Calu3 (cell line): ENCODE measurements around the gene TSEN15. TPM values are rescaled to one million over a fixed set of nuclear protein-coding genes. Genes with fewer than 3 reads are reported as not detected.
"Not testable (repeated sequence)": the region's sequence is repeated elsewhere in the genome, so short reads cannot be mapped to it uniquely, and the experiment has no call there.

Experiments
- BruUV-seq: library from RNA; stranded (reverse); fragments of 400-500 nt; replicated peaks from 2 replicates; lab custom pipeline; 2021; lab: Mats Ljungman, UMichigan
- CTCF ChIA-PET: fragments of 300-600 bp; sonication (Branson Sonifier 250); formaldehyde crosslinking; loops from one replicate; lab custom pipeline; 2022; ENCODE audit warnings: antibody characterized with exemption; lab: Charles Lee
- DNase-seq: peaks from one replicate; pipeline ENCODE4 v3.0.0; 2022
- H3K27ac Mint-ChIP-seq: one replicate; pipeline ENCODE4 v1.8.0; 2022; ENCODE audit warnings: mixed read lengths; ENCODE audit not compliant: unreplicated experiment
- H3K27me3 Mint-ChIP-seq: one replicate; pipeline ENCODE4 v1.8.0; 2022; ENCODE audit warnings: mixed read lengths; ENCODE audit not compliant: unreplicated experiment
- H3K36me3 Mint-ChIP-seq: one replicate; pipeline ENCODE4 v1.8.0; 2022; ENCODE audit warnings: mild to moderate bottlenecking, moderate library complexity, mixed read lengths; ENCODE audit not compliant: insufficient read depth, unreplicated experiment
- H3K4me1 Mint-ChIP-seq: one replicate; pipeline ENCODE4 v1.8.0; 2022; ENCODE audit warnings: mild to moderate bottlenecking, low read depth, mixed read lengths; ENCODE audit not compliant: unreplicated experiment
- H3K4me3 Mint-ChIP-seq: one replicate; pipeline ENCODE4 v1.8.0; 2022; ENCODE audit warnings: mild to moderate bottlenecking, low read depth, moderate library complexity, mixed read lengths; ENCODE audit not compliant: unreplicated experiment
- H3K9me3 Mint-ChIP-seq: one replicate; pipeline ENCODE4 v1.8.0; 2022; ENCODE audit warnings: low read depth, mixed read lengths; ENCODE audit not compliant: unreplicated experiment
- CTCF ChIP-seq: fragments of 200-600 bp; IDR thresholded peaks from one replicate; pipeline ENCODE4 v1.8.0; 2022; ENCODE audit warnings: antibody characterized with exemption; ENCODE audit not compliant: unreplicated experiment
- intact Hi-C: fragments of 100-400 bp; cut with micrococcal nuclease; formaldehyde crosslinking; loops from one replicate; pipeline ENCODE4 v1.10.0; 2022; ENCODE audit not compliant: unreplicated experiment
- total RNA-seq: library from RNA; stranded (reverse); gene quantifications from 2 replicates; pipeline ENCODE4 v1.2.3, GENCODE V29; 2022

The TSEN15 gene
- total RNA-seq, 1 experiment from 2014 or later = 62.6 TPM

- H3K4me1 Mint-ChIP-seq = peaks cover 17% of the 10 kb centered on the region
- CTCF ChIA-PET = interaction anchor here (0.7 kb wide), 3 partner anchors 210 to 372 kb away, joined by 3 to 7 read pairs (median 3); no protein-coding TSS in a partner anchor
- H3K27me3 Mint-ChIP-seq = peaks cover 61% of the 10 kb centered on the region
- peaks cover 18% of the 10 kb centered on the region for H3K36me3 Mint-ChIP-seq
- intact Hi-C loops = no loop called here
- BruUV-seq = no TSS peak
- no peak for TF ChIP-seq CTCF
- peak overlapping the region; percentile 75 for H3K4me3 Mint-ChIP-seq
- no peak overlapping the region for H3K27ac Mint-ChIP-seq
- no peaks in the 10 kb centered on the region for H3K9me3 Mint-ChIP-seq
- DNase-seq = no peak
These were observed 13.5 kb upstream of the TSEN15 start for GRCh38 chr1:184037849-184038591.

- Mint-ChIP-seq H3K36me3 (peaks cover 18% of the 10 kb centered on the region), H3K27ac (no peak overlapping the region), H3K4me1 (peaks cover 17% of the 10 kb centered on the region), H3K27me3 (peaks cover 50% of the 10 kb centered on the region), H3K9me3 (no peaks in the 10 kb centered on the region), H3K4me3 (no peak overlapping the region)
- CTCF ChIA-PET = no interaction called here
- DNase-seq = no peak
- intact Hi-C loops = no loop called here
- no TSS peak for BruUV-seq
- TF ChIP-seq CTCF = no peak
These were observed 12.4 kb upstream of the TSEN15 start for GRCh38 chr1:184039126-184039525.

DNA sequence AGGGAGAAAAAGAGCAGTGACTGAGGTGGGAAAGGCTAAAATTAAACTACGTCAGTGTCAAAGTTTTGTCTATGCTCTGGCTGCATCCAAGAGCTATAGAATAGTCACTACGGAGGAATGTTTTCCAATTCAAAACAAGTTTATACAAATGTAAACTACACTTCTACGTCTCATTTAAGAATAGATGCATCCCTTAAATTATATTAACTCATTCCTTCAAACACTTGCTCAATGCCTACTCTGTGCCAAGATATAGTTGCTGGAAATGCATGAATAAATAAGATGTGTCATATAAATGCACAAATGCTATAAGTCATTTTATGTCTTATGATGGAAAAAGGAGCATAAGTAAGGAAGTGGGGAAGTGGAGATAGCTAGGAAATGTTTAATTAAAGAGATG lies 9.8 kb upstream of the TSEN15 start:
- H3K4me1 Mint-ChIP-seq = peaks cover 7% of the 10 kb centered on the region
- CTCF ChIA-PET = interaction anchor here (1.4 kb wide), 1 partner anchor 10 kb away, joined by 3 read pairs; no protein-coding TSS in a partner anchor
- H3K27me3 Mint-ChIP-seq = peaks cover 32% of the 10 kb centered on the region
- H3K27ac Mint-ChIP-seq = no peak overlapping the region
- BruUV-seq = no TSS peak
- peaks cover 10% of the 10 kb centered on the region for H3K36me3 Mint-ChIP-seq
- no peak for TF ChIP-seq CTCF
- no peaks in the 10 kb centered on the region for H3K9me3 Mint-ChIP-seq
- DNase-seq = no peak
- intact Hi-C loops = no loop called here
- H3K4me3 Mint-ChIP-seq = no peak overlapping the region

- H3K4me3 Mint-ChIP-seq, H3K27ac Mint-ChIP-seq, BruUV-seq, H3K36me3 Mint-ChIP-seq, intact Hi-C loops, H3K4me1 Mint-ChIP-seq, H3K9me3 Mint-ChIP-seq, DNase-seq: not testable (repeated sequence)
- peaks cover 22% of the 10 kb centered on the region for H3K27me3 Mint-ChIP-seq
- CTCF ChIA-PET = interaction anchor here (1.5 kb wide), 1 partner anchor 14 kb away, joined by 3 read pairs; no protein-coding TSS in a partner anchor
These were observed 8.2 kb upstream of the TSEN15 start for GRCh38 chr1:184043315-184043714.
